CD4-positive, alpha-beta T cell treated with Interleukin-17A for 4 hours (primary cell): ENCODE data around the gene CPED1.
"Not testable (repeated sequence)": the region's sequence is repeated elsewhere in the genome, so short reads cannot be mapped to it uniquely, and the experiment has no call there.

Experiments used
- DNase-seq: peaks from one replicate; pipeline ENCODE4 v3.0.0-alpha.2; 2020; ENCODE audit warnings: mixed read lengths

Gene CPED1

GRCh38 chr7:121269798-121270197 lies 281.3 kb downstream of the CPED1 start:
- DNase-seq, result no peak

DNA sequence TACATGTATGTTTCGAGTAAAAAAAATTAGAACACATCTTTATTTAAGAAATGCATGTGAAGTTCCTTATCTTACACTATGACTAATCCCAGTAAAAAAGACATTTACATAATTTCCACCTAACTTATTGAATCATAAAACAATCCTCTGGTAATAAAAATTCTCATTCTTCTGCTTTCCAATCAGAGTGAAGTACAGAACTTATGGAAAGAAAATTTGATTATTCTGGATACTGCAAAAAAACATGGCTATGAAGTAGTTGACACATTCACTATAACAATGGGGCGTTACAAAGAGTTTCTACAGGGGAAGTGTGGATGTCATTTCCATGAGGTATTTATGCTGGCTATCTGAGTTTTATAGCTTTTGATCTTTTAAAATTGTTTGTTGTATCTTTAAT lies 282.6 kb downstream of the CPED1 start:
- no peak for DNase-seq

GRCh38 chr7:121271916-121272315 lies 283.4 kb downstream of the CPED1 start:
- DNase-seq, result no peak

- DNase-seq, result no peak
Observed at GRCh38 chr7:121272676-121273075, 284.2 kb downstream of the CPED1 start.

DNA sequence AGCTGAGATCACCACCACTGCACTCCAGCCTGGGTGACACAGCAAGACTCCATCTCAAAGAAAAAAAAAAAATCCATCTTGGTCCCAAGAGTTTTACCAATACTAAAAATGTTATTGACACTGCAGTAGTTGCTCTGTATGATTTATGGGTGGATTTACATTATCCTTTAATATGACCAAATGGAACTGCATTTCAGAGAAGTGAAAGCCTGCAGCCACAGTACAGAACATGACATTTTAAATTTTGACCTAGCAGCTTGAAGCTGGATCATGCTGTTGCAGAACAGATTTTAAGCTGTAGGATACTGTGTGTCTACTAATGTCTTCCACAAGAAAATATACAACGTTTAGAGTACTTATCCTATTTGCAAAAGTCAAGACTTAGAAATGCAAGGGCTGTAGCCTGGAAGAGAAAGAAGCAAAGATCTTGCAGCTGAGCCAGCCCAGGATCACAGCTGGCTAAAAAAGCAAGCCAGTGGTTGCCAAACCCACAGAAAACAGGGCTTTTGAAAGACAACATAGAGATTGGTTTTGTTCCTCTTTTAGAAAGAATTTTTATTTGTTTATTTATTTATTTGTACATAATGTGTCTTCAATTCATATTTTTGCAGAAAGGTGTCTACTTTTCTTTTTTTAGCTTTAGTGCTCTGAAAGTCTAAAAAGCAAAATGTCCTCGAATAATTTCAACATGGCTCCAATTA lies 285.1 kb downstream of the CPED1 start:
- no peak for DNase-seq

GRCh38 chr7:121274467-121274866 lies 286.0 kb downstream of the CPED1 start:
- no peak for DNase-seq

- DNase-seq, result no peak
Observed at GRCh38 chr7:121275204-121275603, 286.7 kb downstream of the CPED1 start.

DNA sequence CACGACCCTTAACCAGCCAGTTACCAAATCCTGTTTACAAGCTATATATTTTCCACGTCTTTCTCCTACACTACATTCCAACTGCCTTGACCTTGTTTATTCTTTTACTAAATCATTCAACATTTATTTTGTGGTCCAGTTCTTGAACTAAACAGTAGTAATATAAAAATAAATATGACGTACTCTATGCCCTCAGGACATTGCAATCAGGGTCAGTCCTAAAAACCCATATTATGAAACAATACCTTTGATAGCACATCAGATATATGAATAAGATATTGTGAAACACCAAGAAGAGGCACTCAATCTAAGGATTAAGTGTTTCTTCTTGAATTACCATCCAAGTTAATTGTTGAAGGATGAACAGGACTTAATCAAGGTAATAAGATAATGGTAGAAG lies 287.8 kb downstream of the CPED1 start:
- DNase-seq, result no peak

- DNase-seq, result no peak
Observed at GRCh38 chr7:121278120-121279021, 289.9 kb downstream of the CPED1 start.

DNA sequence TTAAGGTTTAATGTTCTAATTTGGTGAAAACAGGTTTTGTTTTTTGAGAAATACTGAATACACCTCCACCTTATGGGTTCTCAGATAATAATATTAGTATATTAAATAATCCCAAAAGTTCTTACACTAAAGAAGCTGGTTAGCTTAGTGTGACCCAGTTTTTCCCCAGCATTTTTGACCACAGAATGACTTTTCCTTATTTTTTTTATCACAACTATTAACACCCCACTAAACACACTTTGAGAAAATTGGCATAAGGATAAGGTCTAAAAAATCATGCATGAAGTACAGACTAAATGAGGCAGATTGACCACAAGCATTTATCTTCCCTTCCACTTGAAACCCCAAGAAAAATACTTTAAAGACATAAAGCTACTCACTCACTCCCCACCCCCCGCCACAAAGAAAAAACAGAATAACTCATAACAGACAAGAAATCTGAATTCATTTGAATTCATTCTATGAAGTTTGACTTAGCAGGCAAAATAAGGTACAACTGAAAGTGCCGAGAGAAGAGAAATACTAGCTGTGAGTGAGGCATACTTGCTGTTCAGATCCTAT lies 290.6 kb downstream of the CPED1 start:
- no peak for DNase-seq

- no peak for DNase-seq
Observed at GRCh38 chr7:121279822-121280221, 291.3 kb downstream of the CPED1 start.

DNA sequence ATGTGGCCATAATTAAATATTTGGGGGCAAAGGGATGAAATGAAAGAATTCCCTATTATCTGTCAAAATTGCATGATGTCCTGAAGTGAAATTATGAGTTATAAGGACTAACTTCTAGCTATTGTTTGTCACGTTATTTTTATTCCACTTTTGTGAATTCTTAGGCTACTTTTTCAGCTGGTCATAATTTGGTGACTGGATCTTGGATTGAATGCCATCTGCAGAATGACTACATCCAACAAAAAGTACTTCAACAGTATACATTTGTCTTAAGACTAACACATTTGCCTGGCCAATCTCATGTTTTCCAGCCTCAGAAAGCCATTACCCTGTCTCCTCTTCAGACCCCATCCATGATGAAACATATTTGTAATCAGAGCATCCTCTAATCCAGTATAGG lies 292.1 kb downstream of the CPED1 start:
- no peak for DNase-seq

- DNase-seq, result no peak
Observed at GRCh38 chr7:121282129-121282528, 293.6 kb downstream of the CPED1 start.

GRCh38 chr7:121285066-121285667 lies 296.7 kb downstream of the CPED1 start:
- DNase-seq, result no peak

GRCh38 chr7:121286186-121286585 lies 297.7 kb downstream of the CPED1 start:
- DNase-seq, result no peak

- no peak for DNase-seq
Observed at GRCh38 chr7:121286742-121287734, 298.5 kb downstream of the CPED1 start.

GRCh38 chr7:121288894-121289293 lies 300.4 kb downstream of the CPED1 start:
- no peak for DNase-seq

- not testable (repeated sequence) for DNase-seq
Observed at GRCh38 chr7:121289930-121290329, 301.4 kb downstream of the CPED1 start.

- DNase-seq, result no peak
Observed at GRCh38 chr7:121294448-121294992, 306.0 kb downstream of the CPED1 start.

DNA sequence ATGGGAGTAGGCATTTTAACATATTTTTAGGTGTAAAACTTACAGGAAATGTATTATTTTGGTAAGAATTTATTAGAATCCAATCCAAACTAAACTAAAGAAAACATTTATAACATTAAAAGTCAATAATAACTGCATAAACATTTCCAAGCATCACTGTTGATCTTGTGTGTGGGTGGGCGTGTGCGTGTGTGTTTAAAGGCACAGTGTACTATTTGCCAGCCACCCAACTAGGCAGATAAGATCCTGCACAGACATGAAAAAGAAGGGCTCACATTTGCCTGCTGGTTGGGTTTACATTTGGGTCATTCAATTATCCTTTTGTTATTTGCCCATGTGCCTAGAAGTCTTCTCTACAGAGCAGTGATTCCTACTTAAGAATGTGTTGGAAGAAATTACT lies 309.3 kb downstream of the CPED1 start:
- no peak for DNase-seq

- DNase-seq, result no peak
Observed at GRCh38 chr7:121298831-121299239, 310.3 kb downstream of the CPED1 start.
